ENCODE measurements around the gene RPL7L1.

RPL7L1 gene

DNA sequence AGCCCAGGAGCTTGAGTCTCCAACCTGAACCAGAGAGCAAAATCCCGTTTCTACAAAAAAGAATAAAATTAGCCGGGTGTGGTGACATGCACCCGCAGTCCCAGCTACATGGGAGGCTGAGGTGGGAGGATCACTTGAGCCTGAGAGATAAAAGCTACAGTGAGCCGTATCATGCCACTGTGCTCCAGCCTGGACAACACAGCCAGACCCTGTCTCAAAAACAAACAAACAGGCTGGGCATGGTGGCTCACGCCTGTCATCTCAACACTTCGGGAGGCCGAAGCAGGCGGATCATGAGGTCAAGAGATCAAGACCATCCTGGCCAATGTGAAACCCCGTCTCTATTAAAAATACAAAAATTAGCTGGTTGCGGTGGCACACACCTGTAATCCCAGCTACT, 25.1 kb downstream of the RPL7L1 start:
- H3K4me3 ChIP-seq (ENCODE audit: low read length), result no peak overlapping the region

DNA sequence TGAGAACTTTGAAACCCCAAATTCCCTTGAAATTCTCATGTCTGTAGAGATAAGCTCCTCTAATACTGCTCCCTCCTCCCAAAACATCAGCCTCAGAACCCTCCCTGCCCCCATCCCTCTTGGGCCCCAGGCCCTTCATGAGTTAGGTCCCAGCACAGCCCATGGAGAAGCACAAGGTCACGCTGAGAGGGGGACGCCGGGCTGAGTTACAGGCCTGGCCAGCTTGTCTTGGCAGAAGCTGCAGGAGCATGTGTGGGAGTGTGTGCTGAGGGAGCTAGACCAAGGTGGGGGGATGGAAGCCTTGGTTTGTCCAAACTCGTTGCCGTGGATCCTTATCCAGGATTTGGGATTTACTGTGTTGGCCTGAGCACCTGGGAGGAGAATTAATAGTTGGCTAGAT, 27.9 kb downstream of the RPL7L1 start:
- no peak for TF ChIP-seq ZNF274 (IDR thresholded peaks at IDR 0.05; ENCODE audit: low read depth, low read length)
- H3K4me3 ChIP-seq (ENCODE audit: low read length), result no peak overlapping the region

More for the DNA sequence above, 25.1 kb downstream of the RPL7L1 start:
- no peak for TF ChIP-seq ZNF274 (IDR thresholded peaks at IDR 0.05; ENCODE audit: low read depth, low read length)

DNA sequence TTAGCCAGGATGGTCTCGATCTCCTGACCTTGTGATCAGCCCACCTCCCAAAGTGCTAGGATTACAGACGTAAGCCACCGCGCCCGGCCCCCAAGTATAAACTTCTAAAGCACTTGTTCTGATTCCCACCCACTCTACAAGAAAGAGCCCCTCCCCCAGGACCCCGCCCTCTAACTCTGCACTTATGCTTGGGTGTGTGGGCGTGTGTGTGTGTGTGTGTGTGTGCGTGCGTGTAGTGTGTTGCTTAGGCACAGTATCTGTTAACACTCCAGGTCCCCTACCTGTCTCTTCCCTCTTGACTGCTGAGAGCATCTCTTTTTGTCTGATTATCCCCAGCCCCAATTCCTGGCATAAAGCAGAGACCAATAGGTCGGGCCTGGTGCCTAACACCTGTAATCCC, 30.4 kb downstream of the RPL7L1 start:
- no peak for TF ChIP-seq ZNF274 (IDR thresholded peaks at IDR 0.05; ENCODE audit: low read depth, low read length)
- no peak overlapping the region for H3K4me3 ChIP-seq (ENCODE audit: low read length)

DNA sequence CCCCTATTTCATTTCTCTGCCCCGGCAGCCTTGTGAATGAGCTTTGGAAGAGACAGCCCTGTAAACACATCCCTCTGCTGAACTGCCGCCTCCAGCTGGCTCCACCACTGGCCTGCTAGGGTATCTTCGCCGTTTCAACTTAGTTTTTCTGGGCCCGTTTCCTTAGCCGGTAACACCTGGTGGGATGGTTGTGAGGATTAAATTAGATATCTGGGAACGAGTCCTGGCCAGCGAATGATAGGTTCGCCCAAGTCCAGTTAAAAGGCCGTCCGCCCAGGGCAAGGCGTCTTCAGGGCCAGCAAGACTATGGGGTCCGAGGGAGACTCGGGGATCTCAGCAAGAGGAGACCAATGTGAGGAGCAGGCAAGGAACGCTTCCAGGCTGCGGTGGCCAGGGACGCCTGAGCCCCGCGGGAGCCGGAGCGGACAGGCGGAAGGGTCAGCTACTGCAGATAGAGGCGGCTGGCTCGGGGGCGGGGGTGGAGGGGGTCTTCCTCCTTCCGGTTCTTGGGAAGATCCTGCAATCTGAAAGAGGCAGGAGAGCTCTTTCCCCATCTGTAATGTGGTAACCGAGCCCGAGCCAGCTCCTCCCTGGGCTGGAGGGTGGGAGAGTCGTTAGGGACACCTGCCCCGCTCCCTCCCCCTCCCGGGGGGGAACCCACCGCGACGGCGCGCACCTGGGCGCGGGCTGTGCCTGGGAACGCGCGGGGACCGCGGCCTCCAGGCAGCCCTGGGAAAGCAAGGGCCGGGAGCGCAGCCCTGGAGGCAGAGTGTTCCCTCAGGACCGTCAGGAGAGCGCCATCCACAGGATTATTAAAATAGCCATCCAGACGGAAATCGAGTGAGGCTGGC, 32.0 kb downstream of the RPL7L1 start:
- TF ChIP-seq ZNF274 (IDR thresholded peaks at IDR 0.05; ENCODE audit: low read depth, low read length), result no peak
- H3K4me3 ChIP-seq (ENCODE audit: low read length), result no peak overlapping the region

DNA sequence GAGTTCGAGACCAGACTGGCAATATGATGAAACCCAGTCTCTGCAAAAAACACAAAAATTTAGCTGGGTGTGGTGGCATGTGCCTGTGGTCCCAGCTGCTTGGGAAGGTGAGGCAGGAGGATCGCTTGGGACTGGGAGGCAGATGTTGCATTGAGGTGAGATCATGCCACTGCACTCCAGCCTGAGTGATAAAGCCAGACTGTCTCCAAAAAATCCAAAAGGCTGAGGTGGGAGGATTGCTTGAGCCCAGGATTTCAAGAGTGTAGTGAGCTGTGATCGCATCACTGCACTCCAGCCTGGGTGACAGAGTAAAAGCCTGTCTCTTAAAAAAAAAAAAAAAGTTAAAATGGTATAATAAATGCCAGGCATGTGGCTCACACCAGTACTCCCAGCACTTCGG, 35.1 kb downstream of the RPL7L1 start:
- H3K4me3 ChIP-seq (ENCODE audit: low read length), result no peak overlapping the region

DNA sequence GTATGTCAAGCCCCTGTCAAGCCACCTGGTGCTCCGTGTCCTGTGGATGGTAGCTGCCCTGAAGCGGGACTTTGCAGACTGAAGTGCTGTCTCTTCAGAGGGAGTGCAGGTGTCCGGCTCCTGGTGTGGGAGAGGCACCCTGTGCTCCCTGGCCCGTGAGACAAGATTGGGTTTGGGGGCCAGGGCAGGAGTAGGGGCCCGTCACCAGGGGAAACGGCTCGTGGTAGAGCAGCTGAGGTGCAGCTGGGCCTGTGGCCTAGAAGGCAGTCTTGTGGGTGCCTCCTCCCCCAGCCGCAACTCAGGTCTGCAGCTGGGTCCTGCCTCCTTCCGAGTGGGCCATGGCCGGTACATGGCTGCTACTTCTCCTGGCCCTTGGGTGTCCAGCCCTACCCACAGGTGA, 36.3 kb downstream of the RPL7L1 start, which contains the start of gene PTCRA:
TSS of gene PTCRA (plus strand) at position 322 of the 400 bp plus-strand sequence. CDS start at position 339, 17 bp downstream.
- TF ChIP-seq ZNF274 (IDR thresholded peaks at IDR 0.05; ENCODE audit: low read depth, low read length), result no peak
- no peak within 1 kb of the TSS for H3K4me3 ChIP-seq (ENCODE audit: low read length)

More for the DNA sequence above, 35.1 kb downstream of the RPL7L1 start:
- TF ChIP-seq ZNF274 (IDR thresholded peaks at IDR 0.05; ENCODE audit: low read depth, low read length), result no peak

DNA sequence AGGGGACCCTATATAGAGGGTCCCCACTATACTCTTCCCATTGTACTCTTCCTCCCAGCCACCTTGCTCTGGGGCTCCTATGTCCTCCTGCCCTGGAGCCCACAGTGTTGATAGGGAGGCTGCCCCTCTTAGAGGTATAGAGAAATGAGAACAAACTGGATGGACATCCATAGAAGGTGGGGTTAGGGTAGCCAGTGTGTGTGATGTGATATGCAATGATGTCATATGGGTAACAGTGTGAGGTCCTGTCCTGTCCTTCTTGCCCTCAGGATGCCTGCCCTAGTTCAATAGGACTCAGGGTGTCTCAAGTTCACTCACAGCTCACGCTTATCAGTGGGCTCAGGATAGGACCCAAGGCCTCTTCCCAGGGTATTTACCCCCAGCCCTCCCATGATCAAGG, 36.9 kb downstream of the RPL7L1 start:
- no peak for TF ChIP-seq ZNF274 (IDR thresholded peaks at IDR 0.05; ENCODE audit: low read depth, low read length)
- H3K4me3 ChIP-seq (ENCODE audit: low read length), result no peak overlapping the region

DNA sequence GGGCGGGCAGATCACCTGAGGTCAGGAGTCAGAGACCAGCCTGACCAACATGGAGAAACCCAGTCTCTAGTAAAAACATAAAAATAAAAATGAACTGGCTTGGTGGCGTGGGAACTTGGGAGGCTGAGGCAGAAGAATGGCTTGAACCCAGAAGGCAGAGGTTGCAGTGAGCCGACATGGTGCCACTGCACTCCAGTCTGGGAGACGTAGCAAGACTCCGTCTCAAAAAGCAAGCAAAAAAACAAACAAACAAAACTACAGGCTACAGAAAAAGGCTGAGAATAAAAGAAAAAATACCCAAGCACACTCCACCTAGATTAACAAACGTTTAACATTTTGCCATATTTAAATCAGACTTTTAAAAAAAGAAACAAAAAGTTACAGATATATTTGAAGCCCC, 42.4 kb downstream of the RPL7L1 start:
- TF ChIP-seq ZNF274 (IDR thresholded peaks at IDR 0.05; ENCODE audit: low read depth, low read length), result no peak

DNA sequence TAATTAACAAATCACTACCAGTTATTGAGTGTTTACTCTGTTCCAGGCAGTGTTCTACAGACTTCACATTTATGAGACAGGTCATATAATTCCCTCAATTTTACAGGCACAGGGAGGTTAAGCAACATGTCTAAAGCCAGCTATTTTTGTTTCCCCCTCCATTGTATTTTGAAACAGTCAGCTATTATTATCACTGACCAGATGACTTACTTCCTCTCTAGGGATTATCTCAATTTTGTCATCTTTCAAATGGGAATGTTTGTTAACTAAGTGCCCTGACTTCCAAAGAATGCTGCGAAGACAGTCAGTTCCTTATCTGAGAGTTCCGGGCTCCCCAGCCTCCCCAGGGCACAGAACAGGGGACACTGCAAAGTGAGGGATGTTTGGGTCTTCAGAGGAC, 44.2 kb downstream of the RPL7L1 start:
- no peak overlapping the region for H3K4me3 ChIP-seq (ENCODE audit: low read length)
- TF ChIP-seq ZNF274 (IDR thresholded peaks at IDR 0.05; ENCODE audit: low read depth, low read length), result no peak

More for the DNA sequence above, 42.4 kb downstream of the RPL7L1 start:
- no peak overlapping the region for H3K4me3 ChIP-seq (ENCODE audit: low read length)

DNA sequence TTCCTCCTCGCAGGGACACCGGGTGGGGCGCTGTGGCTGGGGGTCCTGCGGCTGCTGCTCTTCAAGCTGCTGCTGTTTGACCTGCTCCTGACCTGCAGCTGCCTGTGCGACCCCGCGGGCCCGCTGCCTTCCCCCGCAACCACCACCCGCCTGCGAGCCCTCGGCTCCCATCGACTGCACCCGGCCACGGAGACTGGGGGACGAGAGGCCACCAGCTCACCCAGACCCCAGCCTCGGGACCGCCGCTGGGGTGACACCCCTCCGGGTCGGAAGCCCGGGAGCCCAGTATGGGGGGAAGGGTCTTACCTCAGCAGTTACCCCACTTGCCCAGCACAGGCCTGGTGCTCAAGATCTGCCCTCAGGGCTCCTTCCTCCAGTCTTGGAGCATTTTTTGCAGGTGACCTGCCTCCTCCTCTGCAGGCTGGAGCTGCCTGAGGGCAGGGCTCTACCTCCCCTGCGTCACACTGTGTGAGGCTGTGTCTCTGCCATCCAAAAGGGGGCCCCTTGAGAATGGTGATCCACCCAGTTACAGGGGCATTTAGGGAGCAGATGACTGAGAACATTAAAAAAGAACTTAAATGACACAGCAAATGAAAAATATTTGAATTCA, 45.9 kb downstream of the RPL7L1 start:
- no peak for TF ChIP-seq ZNF274 (IDR thresholded peaks at IDR 0.05; ENCODE audit: low read depth, low read length)
- no peak overlapping the region for H3K4me3 ChIP-seq (ENCODE audit: low read length)

DNA sequence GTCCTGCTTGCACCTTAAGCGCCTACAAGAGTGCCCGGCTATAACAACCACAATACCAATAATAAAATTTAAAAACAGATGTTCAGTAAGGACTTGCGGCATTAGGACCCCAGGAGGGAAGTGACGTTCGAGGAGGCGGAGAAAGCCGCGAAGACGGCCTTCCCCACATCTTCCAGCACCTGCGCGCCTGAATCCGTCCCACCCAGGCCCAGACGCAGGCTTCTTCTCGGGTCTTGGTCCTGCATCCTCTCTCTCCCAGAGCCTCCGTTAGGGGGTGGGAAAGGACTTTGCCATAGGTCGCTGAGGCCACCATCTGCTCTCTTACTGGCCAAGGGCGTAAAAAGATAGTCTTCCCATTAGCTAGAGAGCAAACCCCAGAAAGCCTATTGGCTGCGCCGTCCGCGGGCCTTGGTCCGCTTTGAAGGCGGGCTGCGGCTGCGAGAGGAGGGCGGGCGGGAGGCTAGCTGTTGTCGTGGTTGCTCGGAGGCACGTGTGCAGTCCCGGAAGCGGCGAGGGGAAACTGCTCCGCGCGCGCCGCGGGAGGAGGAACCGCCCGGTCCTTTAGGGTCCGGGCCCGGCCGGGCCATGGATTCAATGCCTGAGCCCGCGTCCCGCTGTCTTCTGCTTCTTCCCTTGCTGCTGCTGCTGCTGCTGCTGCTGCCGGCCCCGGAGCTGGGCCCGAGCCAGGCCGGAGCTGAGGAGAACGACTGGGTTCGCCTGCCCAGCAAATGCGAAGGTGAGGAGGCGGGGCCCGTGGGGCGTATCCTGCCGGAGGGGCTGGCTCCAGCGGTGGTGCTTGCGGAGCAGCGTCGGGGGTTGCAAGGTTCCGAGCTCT, 49.8 kb downstream of the RPL7L1 start, which contains the start of gene CNPY3:
TSS of gene CNPY3 (plus strand) at position 495 of the 835 bp plus-strand sequence. CDS start at position 586, 91 bp downstream.
- H3K4me3 ChIP-seq (ENCODE audit: low read length), result peak within 1 kb of the TSS; percentile 78
- TF ChIP-seq ZNF274 (IDR thresholded peaks at IDR 0.05; ENCODE audit: low read depth, low read length), result no peak

DNA sequence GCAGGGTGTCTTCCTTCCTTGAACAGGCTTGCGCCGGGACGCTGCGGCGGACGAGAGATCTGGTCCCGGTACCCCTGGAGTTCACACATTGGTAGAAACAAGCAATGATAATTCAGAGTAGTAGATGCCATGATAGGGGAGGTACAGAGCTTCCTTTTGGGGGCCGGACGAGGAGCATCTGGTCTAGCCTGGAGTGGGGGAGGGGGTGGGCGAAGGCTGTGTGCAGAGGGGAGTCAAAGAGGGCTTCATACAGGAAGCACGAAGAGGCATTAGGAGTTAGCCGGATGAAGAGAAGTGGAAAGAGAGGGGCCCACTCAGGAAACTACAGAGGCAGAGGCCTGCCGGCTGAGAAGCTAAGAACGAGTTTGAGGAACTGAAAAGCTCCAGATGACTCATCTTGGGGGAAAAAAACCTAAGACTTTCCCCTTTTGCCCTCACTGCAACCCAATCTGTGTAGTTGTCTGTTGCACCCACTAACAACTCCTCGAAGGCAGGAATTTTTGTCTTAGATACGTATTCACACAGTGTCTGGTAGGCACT, 50.5 kb downstream of the RPL7L1 start:
- peak overlapping the region; percentile 78 for H3K4me3 ChIP-seq (ENCODE audit: low read length)
- no peak for TF ChIP-seq ZNF274 (IDR thresholded peaks at IDR 0.05; ENCODE audit: low read depth, low read length)

DNA sequence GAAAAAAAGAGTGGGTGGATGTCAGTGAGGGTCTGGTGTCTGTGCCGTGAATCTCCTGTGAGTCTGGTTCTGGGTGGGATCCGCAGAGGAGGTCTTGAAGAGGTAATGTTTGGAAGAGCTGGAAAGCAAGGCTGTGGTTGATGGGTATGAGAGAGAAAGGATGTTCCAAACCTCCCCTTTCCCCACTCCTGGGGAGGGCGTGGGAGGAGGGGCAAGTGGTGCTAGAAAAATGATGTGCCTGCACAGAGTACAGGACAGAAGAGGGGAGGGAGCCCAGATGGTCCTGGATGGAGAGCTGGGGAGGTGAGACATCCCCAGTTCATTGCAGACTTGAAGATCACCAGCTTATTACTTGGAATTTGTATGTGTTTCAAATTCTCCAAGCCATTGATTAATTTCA, 53.0 kb downstream of the RPL7L1 start:
- H3K4me3 ChIP-seq (ENCODE audit: low read length), result peak overlapping the region; percentile 18; the same call in 1 of the 2 replicates

DNA sequence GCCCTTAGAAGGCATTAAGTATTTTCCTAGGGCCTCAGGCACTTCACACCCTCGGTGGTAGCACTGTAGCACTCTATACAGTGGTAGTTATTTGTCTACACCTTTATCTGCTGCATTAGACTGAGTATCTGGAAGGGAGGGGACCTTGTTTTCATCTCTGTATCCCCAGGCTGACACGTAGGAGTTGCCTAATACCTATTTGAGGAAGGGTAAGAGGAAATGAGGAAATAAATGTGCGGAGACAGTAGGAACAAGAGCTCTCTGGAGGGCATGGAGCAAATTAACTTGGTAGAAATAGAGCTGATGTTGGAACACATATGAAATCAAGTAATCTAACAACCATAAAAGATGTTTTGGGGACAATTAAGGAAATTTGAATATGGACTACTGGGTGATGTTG, 53.8 kb downstream of the RPL7L1 start:
- TF ChIP-seq ZNF274 (IDR thresholded peaks at IDR 0.05; ENCODE audit: low read depth, low read length), result no peak
- no peak overlapping the region; the same call in 1 of the 2 replicates for H3K4me3 ChIP-seq (ENCODE audit: low read length)

More for the DNA sequence above, 53.0 kb downstream of the RPL7L1 start:
- no peak for TF ChIP-seq ZNF274 (IDR thresholded peaks at IDR 0.05; ENCODE audit: low read depth, low read length)
